ENCODE results near the gene SRP9.

DNA sequence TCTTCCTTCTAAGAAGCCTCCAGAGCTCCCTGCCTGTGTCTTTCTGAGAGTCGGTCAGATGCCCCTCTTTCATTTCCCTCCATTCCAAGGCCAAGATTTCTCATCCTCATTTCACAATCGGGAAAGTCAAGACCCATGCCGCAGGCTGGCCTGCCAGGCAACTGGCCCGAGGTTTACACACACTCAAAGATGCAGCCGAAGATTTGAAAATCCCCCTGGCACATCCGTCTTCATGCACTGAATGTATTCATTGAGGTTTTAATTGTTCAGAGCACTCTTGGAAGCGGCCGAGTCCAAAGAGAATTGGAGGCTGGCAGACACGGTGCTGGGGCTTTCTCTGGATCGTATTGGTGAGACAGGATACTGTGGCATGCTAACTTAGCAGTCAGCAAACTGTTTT is 29.1 kb upstream of the SRP9 start:
- TF ChIP-seq, protein P1, sequence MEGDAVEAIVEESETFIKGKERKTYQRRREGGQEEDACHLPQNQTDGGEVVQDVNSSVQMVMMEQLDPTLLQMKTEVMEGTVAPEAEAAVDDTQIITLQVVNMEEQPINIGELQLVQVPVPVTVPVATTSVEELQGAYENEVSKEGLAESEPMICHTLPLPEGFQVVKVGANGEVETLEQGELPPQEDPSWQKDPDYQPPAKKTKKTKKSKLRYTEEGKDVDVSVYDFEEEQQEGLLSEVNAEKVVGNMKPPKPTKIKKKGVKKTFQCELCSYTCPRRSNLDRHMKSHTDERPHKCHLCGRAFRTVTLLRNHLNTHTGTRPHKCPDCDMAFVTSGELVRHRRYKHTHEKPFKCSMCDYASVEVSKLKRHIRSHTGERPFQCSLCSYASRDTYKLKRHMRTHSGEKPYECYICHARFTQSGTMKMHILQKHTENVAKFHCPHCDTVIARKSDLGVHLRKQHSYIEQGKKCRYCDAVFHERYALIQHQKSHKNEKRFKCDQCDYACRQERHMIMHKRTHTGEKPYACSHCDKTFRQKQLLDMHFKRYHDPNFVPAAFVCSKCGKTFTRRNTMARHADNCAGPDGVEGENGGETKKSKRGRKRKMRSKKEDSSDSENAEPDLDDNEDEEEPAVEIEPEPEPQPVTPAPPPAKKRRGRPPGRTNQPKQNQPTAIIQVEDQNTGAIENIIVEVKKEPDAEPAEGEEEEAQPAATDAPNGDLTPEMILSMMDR (IDR thresholded peaks at IDR 0.05), result no peak
- TF ChIP-seq POLR2AphosphoS5 (IDR thresholded peaks at IDR 0.05), result no peak
- TF ChIP-seq EP300 (IDR thresholded peaks at IDR 0.05), result no peak
- TF ChIP-seq POLR2A (IDR thresholded peaks at IDR 0.05; ENCODE audit: low read depth), result no peak
